CD4-positive, alpha-beta memory T cell (primary cell): Measurements from ENCODE around the gene PCF11. TPM values are rescaled to one million over a fixed set of nuclear protein-coding genes. Genes with fewer than 3 reads are reported as not detected.

Source experiments
- CTCF ChIA-PET: fragments of 350-600 bp; sonication (Branson Sonifier 250); formaldehyde crosslinking; loops from one replicate; lab custom pipeline; 2021; ENCODE audit warnings: inconsistent platforms; ENCODE audit not compliant: partially characterized antibody; lab: Charles Lee
- POLR2A ChIA-PET: fragments of 350-600 bp; sonication (Branson Sonifier 250); formaldehyde crosslinking; loops from one replicate; lab custom pipeline; 2021; ENCODE audit not compliant: partially characterized antibody; lab: Charles Lee
- DNase-seq, 5 donors: peaks; one replicate each; pipeline versions ENCODE4 v3.0.0 to v3.0.0-alpha.2; 2020 to 2022; ENCODE audit warnings: mixed read lengths in 1 of 5
- H3K27ac ChIP-seq: one replicate; pipeline ENCODE4 v1.7.0; 2013; ENCODE audit warnings: low read depth, low read length
- H3K27me3 ChIP-seq: 2 replicates; pipeline ENCODE4 v1.7.0; 2013; ENCODE audit warnings: mild to moderate bottlenecking, low read length, moderate library complexity; ENCODE audit not compliant: insufficient read depth
- H3K36me3 ChIP-seq: 2 replicates; pipeline ENCODE4 v1.7.0; 2013; ENCODE audit warnings: mild to moderate bottlenecking, low read length, moderate library complexity; ENCODE audit not compliant: insufficient read depth
- H3K4me1 ChIP-seq: 2 replicates; pipeline ENCODE4 v1.7.0; 2013; ENCODE audit warnings: mild to moderate bottlenecking, low read length, moderate library complexity; ENCODE audit not compliant: insufficient read depth
- H3K4me3 ChIP-seq, 2 donors: one replicate each; pipeline ENCODE4 v1.7.0; 2013; ENCODE audit warnings: low read length in 2 of 2, mild to moderate bottlenecking in 1 of 2
- H3K9me3 ChIP-seq, 2 donors: one replicate each; pipeline ENCODE4 v1.7.0; 2013; ENCODE audit warnings: low read length in 2 of 2, control low read depth in 1 of 2; ENCODE audit not compliant: control insufficient read depth in 1 of 2
- H3K27ac Mint-ChIP-seq, 7 donors: one replicate each; pipeline ENCODE4 v1.8.0; 2020 to 2021; ENCODE audit warnings: mixed read lengths in 7 of 7, mild to moderate bottlenecking in 6 of 7, inconsistent platforms in 3 of 7, moderate library complexity in 3 of 7
- H3K27me3 Mint-ChIP-seq, 2 donors: one replicate each; pipeline ENCODE4 v1.8.0; 2020 to 2021; ENCODE audit warnings: mixed read lengths in 2 of 2
- H3K36me3 Mint-ChIP-seq, 2 donors: one replicate each; pipeline ENCODE4 v1.8.0; 2020 to 2021; ENCODE audit warnings: mixed read lengths in 2 of 2, inconsistent platforms in 1 of 2, mild to moderate bottlenecking in 1 of 2
- H3K4me1 Mint-ChIP-seq, 4 donors: one replicate each; pipeline ENCODE4 v1.8.0; 2020 to 2021; ENCODE audit warnings: mixed read lengths in 4 of 4, mild to moderate bottlenecking in 1 of 4
- H3K4me3 Mint-ChIP-seq, 8 donors: one replicate each; pipeline ENCODE4 v1.8.0; 2020 to 2021; ENCODE audit warnings: mixed read lengths in 8 of 8, mild to moderate bottlenecking in 7 of 8, moderate library complexity in 6 of 8, inconsistent platforms in 3 of 8
- H3K9me3 Mint-ChIP-seq, 8 donors: one replicate each; pipeline ENCODE4 v1.8.0; 2020 to 2021; ENCODE audit warnings: mixed read lengths in 8 of 8, mild to moderate bottlenecking in 5 of 8, inconsistent platforms in 3 of 8, moderate library complexity in 1 of 8
- intact Hi-C: fragments of 100-400 bp; cut with micrococcal nuclease; formaldehyde crosslinking; loops from one replicate; pipeline ENCODE4 v1.15.1; 2023
- polyA plus RNA-seq, 2 donors: library from polyadenylated mRNA; unstranded; fragments of 300-500 nt; fragmentation: Illumina TruSeq; gene quantifications; one replicate each; pipeline ENCODE4 v1.2.3, GENCODE V29; 2021
- total RNA-seq, 2 experiments: library from RNA; stranded (reverse); gene quantifications; one replicate each; pipeline ENCODE4 v1.2.3, GENCODE V29; 2021

Gene PCF11
- total and polyA plus RNA-seq, 4 experiments from 2014 or later = 11.6 to 165 (median 101) TPM

GRCh38 chr11:83187465-83187864, 30.5 kb downstream of the PCF11 start:
- Histone ChIP-seq H3K27ac (no peak overlapping the region), H3K4me1 (peaks cover 11% of the 10 kb centered on the region), H3K9me3 (no peaks in the 10 kb centered on the region), H3K27me3 (no peaks in the 10 kb centered on the region), H3K4me3 (no peak overlapping the region), H3K36me3 (peaks cover 24% of the 10 kb centered on the region)
- Mint-ChIP-seq H3K4me3 (no peak overlapping the region), H3K27ac (peak overlapping the region in 4 of 7 donors; percentile 45 to 80 (median 64)), H3K4me1 (peaks cover 7 to 14% (median 14%) of the 10 kb centered on the region in 4 donors), H3K9me3 (peaks cover 0 to 1% (median 0%) of the 10 kb centered on the region in 8 donors), H3K36me3 (peaks cover 29 to 63% of the 10 kb centered on the region in 2 donors), H3K27me3 (no peaks in the 10 kb centered on the region)
- intact Hi-C loops = no loop called here
- ChIA-PET POLR2A (interaction anchor here (1.2 to 4.0 kb wide), 6 partner anchors 12 to 287 kb away, joined by 3 to 59 read pairs (median 6); partner anchors contain the start of genes DDIAS, PCF11 and PRCP), CTCF (interaction anchor here (0.6 to 1.5 kb wide), 4 partner anchors 32 to 320 kb away, joined by 3 to 7 read pairs (median 4); no protein-coding TSS in a partner anchor)
- DNase-seq = no peak

GRCh38 chr11:83191491-83191890, 34.6 kb downstream of the PCF11 start:
- intact Hi-C loops = loop anchor here (5.0 kb wide), 1 partner anchor 104 kb away; no protein-coding TSS in a partner anchor
- no peak for DNase-seq
- H3K4me3 Mint-ChIP-seq = peak overlapping the region in 3 of 8 donors; percentile 26 to 39 (median 27)
- Histone ChIP-seq H3K27ac (no peak overlapping the region), H3K4me1 (peaks cover 36% of the 10 kb centered on the region), H3K4me3 (no peak overlapping the region), H3K36me3 (peaks cover 4% of the 10 kb centered on the region), H3K27me3 (no peaks in the 10 kb centered on the region), H3K9me3 (no peaks in the 10 kb centered on the region)
- H3K36me3 Mint-ChIP-seq = peaks cover 20 to 61% of the 10 kb centered on the region in 2 donors
- H3K4me1 Mint-ChIP-seq = peaks cover 28 to 45% (median 35%) of the 10 kb centered on the region in 4 donors
- POLR2A ChIA-PET = interaction anchor here (1.3 kb wide), 1 partner anchor 32 kb away, joined by 9 read pairs; no protein-coding TSS in a partner anchor
- no peaks in the 10 kb centered on the region for H3K27me3 Mint-ChIP-seq
- CTCF ChIA-PET = interaction anchor here (1.6 kb wide), 1 partner anchor 58 kb away, joined by 3 read pairs; no protein-coding TSS in a partner anchor
- H3K9me3 Mint-ChIP-seq = peaks cover 0 to 5% (median 0%) of the 10 kb centered on the region in 8 donors
- H3K27ac Mint-ChIP-seq = peak overlapping the region; percentile 19 to 99 (median 61)

- H3K27ac ChIP-seq = peak overlapping the region; percentile 99
- intact Hi-C loops = loop anchor here (5.0 kb wide), 1 partner anchor 105 kb away; no protein-coding TSS in a partner anchor
Measured at GRCh38 chr11:83191986-83192385, 35.1 kb downstream of the PCF11 start.

GRCh38 chr11:83192606-83193245, 35.8 kb downstream of the PCF11 start:
- peak overlapping the region; percentile 99 for H3K27ac ChIP-seq
- DNase-seq = no peak
- H3K27me3 ChIP-seq = no peaks in the 10 kb centered on the region
- H3K4me3 ChIP-seq = peak overlapping the region; percentile 90 to 99
- intact Hi-C loops = loop anchor here (1.0 to 5.0 kb wide), 5 partner anchors 35 to 291 kb away; partner anchors contain the start of genes CCDC90B, DDIAS and PCF11
- no peaks in the 10 kb centered on the region for H3K9me3 ChIP-seq
- H3K4me1 ChIP-seq = peaks cover 39% of the 10 kb centered on the region
- peak overlapping the region; percentile 98 to 100 (median 99) for H3K4me3 Mint-ChIP-seq
- CTCF ChIA-PET = no interaction called here
- POLR2A ChIA-PET = interaction anchor here (1.0 to 3.2 kb wide), 7 partner anchors 23 to 292 kb away, joined by 3 to 95 read pairs (median 12); partner anchors contain the start of genes CCDC90B, DDIAS, PCF11 and PRCP
- peaks cover 0 to 4% (median 0%) of the 10 kb centered on the region in 8 donors for H3K9me3 Mint-ChIP-seq
- peak overlapping the region; percentile 99 to 100 (median 100) for H3K27ac Mint-ChIP-seq
- H3K36me3 Mint-ChIP-seq = peaks cover 16 to 52% of the 10 kb centered on the region in 2 donors
- peaks cover 35 to 53% (median 41%) of the 10 kb centered on the region in 4 donors for H3K4me1 Mint-ChIP-seq
- H3K36me3 ChIP-seq = peaks cover 4% of the 10 kb centered on the region
- no peaks in the 10 kb centered on the region for H3K27me3 Mint-ChIP-seq

More at GRCh38 chr11:83191986-83192385, 35.1 kb downstream of the PCF11 start:
- ChIA-PET CTCF (interaction anchor here (1.6 kb wide), 1 partner anchor 58 kb away, joined by 3 read pairs; no protein-coding TSS in a partner anchor), POLR2A (interaction anchor here (1.3 kb wide), 1 partner anchor 32 kb away, joined by 9 read pairs; no protein-coding TSS in a partner anchor)
- peak overlapping the region; percentile 98 to 100 (median 99) for H3K4me3 Mint-ChIP-seq
- peaks cover 0 to 5% (median 0%) of the 10 kb centered on the region in 8 donors for H3K9me3 Mint-ChIP-seq
- peaks cover 33 to 50% (median 39%) of the 10 kb centered on the region in 4 donors for H3K4me1 Mint-ChIP-seq
- no peak for DNase-seq
- Histone ChIP-seq H3K36me3 (peaks cover 4% of the 10 kb centered on the region), H3K27me3 (no peaks in the 10 kb centered on the region), H3K4me3 (no peak overlapping the region), H3K9me3 (no peaks in the 10 kb centered on the region), H3K4me1 (peaks cover 39% of the 10 kb centered on the region)
- H3K27ac Mint-ChIP-seq = peak overlapping the region; percentile 99 to 100 (median 100)
- no peaks in the 10 kb centered on the region for H3K27me3 Mint-ChIP-seq
- H3K36me3 Mint-ChIP-seq = peaks cover 16 to 58% of the 10 kb centered on the region in 2 donors

- H3K4me1 Mint-ChIP-seq = peaks cover 35 to 53% (median 41%) of the 10 kb centered on the region in 4 donors
Measured at GRCh38 chr11:83193315-83194280, 36.7 kb downstream of the PCF11 start, which contains the start of gene ANKRD42. TSS of gene ANKRD42 (plus strand) at chr11:83193712. CDS start at chr11:83194671, 959 bp downstream.

More at GRCh38 chr11:83193315-83194280, 36.7 kb downstream of the PCF11 start, which contains the start of gene ANKRD42:
- Histone ChIP-seq H3K4me1 (peaks cover 39% of the 10 kb centered on the region), H3K4me3 (peak within 1 kb of the TSS; percentile 90 to 99), H3K36me3 (peaks cover 4% of the 10 kb centered on the region), H3K27ac (peak within 1 kb of the TSS; percentile 99), H3K9me3 (no peaks in the 10 kb centered on the region), H3K27me3 (no peaks in the 10 kb centered on the region)
- intact Hi-C loops = loop anchor here (1.0 to 5.0 kb wide), 7 partner anchors 36 to 292 kb away; partner anchors contain the start of genes CCDC90B, DDIAS, PCF11 and RAB30
- H3K4me3 Mint-ChIP-seq = peak within 1 kb of the TSS; percentile 98 to 100 (median 99)
- H3K36me3 Mint-ChIP-seq = peaks cover 15 to 55% of the 10 kb centered on the region in 2 donors
- ChIA-PET POLR2A (interaction anchor here (0.8 to 3.2 kb wide), 10 partner anchors 12 to 293 kb away, joined by 3 to 95 read pairs (median 6); partner anchors contain the start of genes CCDC90B, DDIAS, PCF11 and PRCP), CTCF (interaction anchor here (1.0 to 1.6 kb wide), 4 partner anchors 12 to 326 kb away, joined by 3 to 5 read pairs (median 4); no protein-coding TSS in a partner anchor)
- H3K9me3 Mint-ChIP-seq = peaks cover 0 to 4% (median 0%) of the 10 kb centered on the region in 8 donors
- H3K27ac Mint-ChIP-seq = peak within 1 kb of the TSS; percentile 99 to 100 (median 100)
- DNase-seq = peak; percentile 88 to 92 (median 90)
- no peaks in the 10 kb centered on the region for H3K27me3 Mint-ChIP-seq
